HG03469 (cell line): Measurements from ENCODE around the gene SNX32.

Experiments
- ATAC-seq: cut with Tn5 transposase; IDR thresholded peaks from one replicate; pipeline ENCODE4 v1.9.1; 2021; ENCODE audit warnings: mild to moderate bottlenecking, moderate library complexity, moderate number of reproducible peaks; ENCODE audit not compliant: unreplicated experiment

Gene SNX32

DNA sequence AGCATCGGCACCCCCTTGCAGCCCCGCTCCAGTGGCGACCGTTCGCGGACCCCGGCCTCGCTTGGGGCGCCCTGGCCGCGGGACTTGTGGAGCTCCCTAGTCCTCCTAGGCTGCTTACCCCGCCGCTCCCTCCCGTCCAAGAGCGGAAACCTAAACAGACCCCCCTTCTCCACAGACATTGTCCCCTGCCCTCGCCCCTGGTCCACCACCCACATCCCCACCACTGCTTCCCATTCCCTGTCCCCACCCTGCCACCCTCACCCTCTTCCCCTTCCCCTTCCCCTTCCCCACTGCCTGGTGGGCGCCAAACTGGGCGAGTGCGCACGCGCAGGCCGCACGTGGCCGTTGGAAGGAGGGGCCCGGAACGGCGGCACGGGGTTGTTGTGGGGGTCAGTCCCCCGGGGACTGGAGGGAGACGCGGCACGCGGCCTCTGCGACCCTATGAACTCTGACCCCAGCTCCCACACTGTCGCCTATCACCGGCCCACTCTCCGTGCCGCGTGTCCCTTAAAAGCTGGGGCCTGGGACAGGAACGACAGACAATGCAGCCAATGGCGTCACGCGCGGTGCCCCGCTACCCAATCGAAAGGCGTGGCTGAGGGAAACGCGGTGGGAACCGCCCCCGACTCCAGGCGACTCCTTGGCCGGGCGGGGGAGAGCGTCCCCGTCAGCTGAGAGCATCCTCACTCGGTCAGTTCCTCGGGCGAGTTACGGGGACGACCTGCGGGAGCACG, at the start of gene SNX32:
SNX32 (plus strand) TSS at position 667 of the 734 bp plus-strand sequence. CDS start 103 bp downstream, outside the sequence.
- no peak for ATAC-seq

- no peak for ATAC-seq
These were observed 48.3 kb upstream of the SNX32 start for GRCh38 chr11:65785319-65786007.

GRCh38 chr11:65786008-65786785, 47.6 kb upstream of the SNX32 start:
- ATAC-seq, result no peak

DNA sequence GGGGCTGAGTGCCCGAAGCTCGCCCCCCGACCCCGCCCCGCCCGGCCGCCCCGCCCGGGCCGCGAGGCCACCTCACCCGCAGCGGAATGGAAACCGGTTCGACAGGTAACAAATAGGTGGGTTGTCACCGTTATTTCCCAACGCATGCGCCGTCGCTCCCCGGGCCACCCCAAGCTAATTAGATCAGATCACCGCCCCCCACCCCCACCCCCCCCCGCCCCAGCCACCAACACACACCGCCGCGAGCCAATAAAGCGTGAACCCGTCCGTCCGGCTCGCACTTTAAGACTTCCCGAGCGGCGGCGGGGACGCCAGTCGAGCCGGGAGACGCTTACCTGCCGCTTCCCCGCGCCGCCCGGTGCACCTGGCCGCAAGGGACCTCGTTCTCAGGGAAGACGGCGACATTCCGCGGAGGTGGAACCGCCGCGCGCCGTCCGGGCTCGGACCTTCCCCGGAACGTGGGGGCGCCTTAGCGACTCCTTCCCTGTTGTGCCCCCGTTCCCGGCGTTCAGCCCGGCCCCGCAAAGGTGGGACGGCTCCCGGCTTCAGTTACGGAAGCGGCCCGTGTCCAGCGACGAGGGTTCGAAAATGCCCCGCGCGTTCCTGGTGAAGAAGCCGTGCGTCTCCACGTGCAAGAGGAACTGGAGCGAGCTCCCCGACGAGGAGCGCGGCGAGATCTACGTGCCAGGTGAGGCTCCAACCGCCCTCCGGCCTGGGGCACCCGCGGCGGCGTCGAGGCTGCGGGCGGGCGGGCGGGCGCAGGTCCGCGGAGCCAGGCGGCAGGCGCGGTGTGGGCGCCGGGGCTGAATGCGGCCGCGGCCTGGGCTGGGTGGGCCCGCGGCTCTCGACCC, 46.8 kb upstream of the SNX32 start, which contains the start of gene OVOL1:
OVOL1 (plus strand) TSS at position 278 of the 851 bp plus-strand sequence; CDS start at position 589, 311 bp downstream.
- no peak for ATAC-seq

DNA sequence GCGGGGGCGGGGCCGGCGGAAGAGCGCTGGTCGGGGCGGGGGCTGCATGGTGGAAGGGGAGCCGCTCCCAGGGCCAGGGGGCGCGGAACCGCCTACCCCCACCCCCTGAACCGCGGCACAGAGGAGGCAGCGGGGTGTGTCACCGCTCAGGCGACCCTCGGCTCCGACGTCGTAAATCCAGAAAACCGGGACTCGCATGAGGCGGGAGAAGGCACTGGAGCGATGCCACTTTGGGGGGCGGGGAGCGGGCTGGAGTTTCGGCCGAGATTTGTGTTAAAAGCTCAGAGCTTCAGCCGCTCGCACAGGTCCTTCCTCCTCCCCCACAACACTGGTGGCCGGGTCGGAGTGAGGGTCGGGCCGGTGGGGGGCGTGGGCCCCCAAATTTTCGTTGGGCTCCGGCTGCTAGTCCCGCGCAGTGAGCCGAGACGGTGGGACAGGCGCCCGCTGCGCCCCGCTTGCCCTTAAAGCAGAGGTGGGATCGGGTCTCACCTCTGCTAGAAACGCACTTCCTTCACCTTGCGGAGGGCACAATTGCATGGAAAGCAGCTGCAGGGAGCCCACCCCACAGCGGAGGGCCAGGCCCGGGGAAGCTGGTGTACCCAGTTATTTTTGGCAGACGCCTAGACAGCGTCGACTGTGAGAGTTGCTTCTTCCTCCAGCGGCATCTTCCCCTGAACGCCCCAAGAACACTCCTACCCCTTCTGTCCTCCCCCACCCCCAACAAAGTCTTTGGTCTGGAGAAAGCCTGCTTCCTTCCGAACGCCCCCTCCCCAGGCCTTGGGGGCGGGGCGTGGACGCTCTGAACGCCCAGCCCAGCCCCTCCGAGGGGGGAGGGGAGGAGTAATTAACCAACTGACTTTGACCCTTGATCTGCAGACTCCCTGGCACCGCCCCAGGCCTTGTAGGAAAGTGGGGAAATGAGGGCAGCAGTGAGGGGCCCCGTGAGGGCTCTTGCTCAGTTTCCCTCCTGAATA, 45.8 kb upstream of the SNX32 start:
- no peak for ATAC-seq

DNA sequence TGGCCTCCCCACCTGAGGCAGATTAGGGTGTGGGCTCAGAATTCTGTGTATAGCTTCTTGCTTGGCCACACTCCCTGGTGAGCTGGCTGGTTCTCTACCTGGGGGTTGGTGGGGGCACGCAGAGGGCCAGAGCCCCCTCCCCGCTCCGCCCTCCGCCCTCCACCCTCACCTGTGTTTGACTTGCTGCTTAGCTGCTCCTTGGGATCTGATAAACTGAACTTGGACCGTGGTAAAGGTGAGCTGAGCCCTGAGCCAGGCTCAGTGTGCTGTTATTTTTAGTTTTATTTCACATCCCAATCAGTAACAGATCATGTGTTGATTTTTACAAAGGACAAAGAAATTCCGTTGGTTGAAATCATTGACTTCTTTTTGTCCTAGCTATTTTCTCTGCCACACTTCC, 44.9 kb upstream of the SNX32 start:
- no peak for ATAC-seq

- ATAC-seq, result no peak
These were observed 44.3 kb upstream of the SNX32 start for GRCh38 chr11:65789230-65790103.

- ATAC-seq, result no peak
These were observed 43.5 kb upstream of the SNX32 start for GRCh38 chr11:65790104-65790901.

DNA sequence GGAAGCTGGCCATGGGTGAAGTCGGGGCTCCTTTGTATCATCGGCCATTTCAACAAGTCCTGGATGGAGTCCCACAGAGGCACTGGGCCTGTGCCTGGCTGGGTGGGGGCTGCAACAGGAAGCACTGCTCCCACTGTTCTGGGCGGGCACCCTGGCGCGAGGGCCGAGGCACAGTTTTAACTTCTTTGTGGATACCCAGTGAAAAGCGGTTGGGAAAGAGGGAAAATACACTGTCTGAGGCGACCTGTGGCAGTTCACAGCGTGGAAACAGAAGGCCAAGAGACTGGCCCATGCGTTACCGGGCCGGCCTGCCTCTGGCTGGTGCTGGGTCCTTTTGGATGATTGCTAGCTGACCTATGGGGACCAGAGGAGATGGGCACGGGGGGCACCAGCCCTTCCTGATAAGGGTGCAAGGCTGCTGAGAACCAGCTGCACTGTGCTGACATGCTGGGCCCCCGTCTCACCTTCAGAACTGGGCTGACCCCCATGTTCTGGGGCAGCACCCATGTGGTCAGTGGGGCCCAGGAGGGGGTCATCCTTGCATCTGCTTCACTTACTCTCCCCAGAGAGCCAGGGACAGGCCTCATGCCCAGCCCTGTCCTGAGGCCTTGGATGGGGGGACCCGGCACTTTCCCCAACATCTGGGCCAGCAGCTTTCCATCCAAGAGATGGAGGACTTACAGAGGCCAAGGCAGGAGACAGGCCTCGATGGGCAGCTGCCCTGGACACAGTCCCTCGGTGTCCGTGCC, 42.7 kb upstream of the SNX32 start:
- ATAC-seq, result no peak

DNA sequence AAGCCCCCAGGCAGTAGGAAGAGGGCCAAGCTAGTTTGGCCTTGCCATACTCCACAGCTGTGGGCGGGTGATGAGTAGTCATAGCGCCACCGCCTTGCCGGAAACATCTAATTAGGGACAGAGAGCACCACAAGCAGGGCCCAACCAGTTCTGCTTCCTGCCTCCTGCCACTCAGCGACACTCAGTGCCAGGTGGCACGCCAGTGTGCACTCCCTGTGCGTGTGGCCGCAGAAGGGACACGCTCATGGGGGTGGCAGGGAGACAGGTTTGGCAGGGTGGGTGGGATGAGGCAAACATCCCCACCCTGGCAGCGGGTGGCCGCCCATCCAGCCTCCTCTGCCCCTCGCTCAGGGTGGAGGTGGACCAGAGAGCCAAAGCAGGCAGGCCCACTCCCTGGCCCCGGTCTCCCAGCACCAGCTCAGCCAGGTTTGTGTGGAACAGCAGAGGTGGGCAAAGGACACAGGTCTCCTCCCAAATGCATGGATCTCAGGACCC, 42.0 kb upstream of the SNX32 start:
- peak; percentile 59 for ATAC-seq

DNA sequence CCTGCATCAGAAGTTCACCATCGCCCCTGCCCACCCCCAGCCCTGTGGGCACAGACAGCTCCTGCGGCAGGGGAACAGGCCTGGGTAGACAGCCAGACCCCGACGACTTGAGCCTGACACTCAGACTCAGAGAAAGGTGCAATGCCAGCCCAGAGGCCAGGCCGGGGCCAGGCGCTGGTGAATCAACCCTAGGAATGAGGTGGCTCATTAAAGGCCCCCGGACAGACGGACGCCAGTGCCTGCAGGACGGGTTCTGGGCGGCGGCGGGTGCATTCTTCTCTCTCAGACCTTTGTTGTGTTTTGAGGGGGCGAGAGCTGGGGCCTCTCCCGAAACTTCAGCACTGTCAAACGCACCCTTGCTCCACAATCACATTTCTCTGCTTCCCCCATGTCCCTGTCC, 41.3 kb upstream of the SNX32 start:
- ATAC-seq, result no peak

GRCh38 chr11:65793144-65793581, 40.6 kb upstream of the SNX32 start:
- no peak for ATAC-seq

DNA sequence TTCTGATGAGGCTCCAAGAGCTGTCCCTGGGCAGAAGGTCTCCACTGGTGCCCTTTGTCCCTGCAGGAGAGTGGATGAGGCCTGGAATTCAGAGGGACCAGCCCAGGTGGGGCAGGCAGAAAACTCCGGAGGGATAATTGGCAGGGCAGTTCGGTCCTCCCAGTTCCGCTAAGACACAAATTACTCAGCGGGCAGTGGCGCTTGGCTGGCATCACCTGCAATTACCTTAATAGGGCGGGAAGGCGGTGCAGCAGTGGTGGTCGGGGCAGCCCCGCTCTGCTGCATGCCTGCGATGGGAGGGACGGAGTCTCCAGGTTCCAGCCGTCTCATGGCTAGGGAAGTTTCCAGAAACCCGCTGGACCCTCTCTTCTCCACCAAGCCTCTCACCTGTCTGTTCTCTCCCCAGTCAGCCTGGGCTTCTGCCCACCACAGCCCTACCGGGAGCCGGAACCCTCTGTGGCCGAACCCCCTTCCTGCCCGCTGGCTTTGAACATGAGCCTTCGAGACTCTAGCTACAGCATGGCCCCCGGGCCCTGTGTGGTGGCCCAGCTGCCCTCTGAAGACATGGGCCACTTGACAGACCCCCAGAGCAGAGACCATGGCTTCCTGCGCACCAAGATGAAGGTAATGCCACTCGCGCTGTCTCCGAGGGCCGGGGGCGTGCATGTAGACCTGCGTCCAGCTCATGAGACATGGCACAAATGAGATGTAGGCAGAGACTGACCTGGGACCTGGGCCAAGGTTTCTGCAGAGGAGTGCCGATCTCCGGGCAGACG, 40.0 kb upstream of the SNX32 start:
- no peak for ATAC-seq

- ATAC-seq, result no peak
These were observed 38.9 kb upstream of the SNX32 start for GRCh38 chr11:65794570-65795510.
